OCI-LY3 (cell line): ENCODE measurements around the gene MEN1.

Experiments
- CTCF ChIP-seq: fragments of 200-600, 300-600 bp; sonication (generic); IDR thresholded peaks from 2 replicates; pipeline ENCODE4 v1.5.1; 2014; ENCODE audit warnings: antibody characterized with exemption, low read length, low read depth
- EZH2phosphoT487 ChIP-seq: fragments of 200-600 bp; shearing (Covaris generic); IDR thresholded peaks from 2 replicates; pipeline ENCODE4 v1.6.1; 2018; ENCODE audit warnings: antibody characterized with exemption, mixed run types, low read depth

- TF ChIP-seq CTCF (no peak), EZH2phosphoT487 (no peak)
Observed at GRCh38 chr11:64778223-64778472, 32.2 kb downstream of the MEN1 start.
